Amniotic epithelial cell (primary cell): Measurements from ENCODE around the gene MFSD6.

Experiments used
- DNase-seq: peaks from one replicate; pipeline ENCODE4 v3.0.0-alpha.2; 2010; ENCODE audit warnings: low read depth

MFSD6 gene

DNA sequence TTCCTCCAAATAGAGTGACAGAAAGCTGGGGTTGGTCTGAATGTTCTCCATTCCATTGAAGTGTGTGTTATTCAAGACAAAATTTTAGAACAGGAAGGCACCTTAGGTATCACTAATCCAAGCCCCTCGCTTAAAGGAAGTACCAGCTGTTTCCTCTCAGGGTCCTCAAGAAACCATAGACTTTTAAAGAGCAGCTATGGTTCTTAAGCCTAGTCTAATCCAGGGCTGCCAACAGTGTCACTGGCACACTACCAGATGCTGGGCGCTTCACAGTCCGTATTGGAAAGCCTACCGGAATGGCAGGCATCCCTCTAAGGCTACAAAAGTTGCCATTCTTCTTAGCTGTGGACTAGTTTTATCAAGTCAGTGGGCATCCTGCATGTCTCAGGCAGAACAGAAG is 124.4 kb downstream of the MFSD6 start:
- DNase-seq = no peak

DNA sequence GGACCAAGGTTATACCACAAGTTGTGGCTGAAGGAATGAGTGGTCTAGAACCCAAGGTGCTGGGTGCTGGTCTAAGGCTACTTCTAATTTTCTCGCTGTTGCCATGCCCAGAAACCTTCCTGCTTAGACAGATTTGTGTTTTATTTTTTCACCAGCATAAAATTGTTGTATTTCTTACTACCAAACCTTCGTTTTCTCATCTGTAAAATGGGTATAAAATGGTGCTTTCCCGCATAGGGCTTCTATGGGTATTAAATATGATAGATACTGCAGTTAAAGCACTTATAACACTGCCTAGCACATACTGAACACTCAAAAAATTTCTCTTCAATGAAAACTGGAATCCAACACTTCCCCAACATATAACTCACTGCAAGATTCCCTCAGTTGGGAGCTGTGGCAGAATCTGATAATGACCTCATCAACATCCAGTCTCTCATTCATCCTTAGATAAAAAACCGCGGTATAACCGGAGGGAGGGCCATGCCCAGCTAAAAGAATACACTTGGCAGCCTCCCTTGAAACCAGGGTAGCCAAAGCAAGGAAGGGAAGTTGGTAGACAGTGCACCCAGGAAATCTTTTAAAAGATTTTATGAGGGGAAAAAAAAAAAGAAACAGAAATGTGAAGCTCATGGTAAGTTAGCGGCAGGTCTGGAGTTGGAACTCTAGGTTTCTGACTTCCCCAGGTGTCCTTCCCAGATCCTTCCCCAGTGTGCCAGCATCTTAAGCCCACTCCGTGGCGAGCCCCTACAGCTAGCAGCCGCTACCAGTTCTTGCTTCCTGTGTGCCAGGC is 125.2 kb downstream of the MFSD6 start:
- peak; percentile 57 for DNase-seq

DNA sequence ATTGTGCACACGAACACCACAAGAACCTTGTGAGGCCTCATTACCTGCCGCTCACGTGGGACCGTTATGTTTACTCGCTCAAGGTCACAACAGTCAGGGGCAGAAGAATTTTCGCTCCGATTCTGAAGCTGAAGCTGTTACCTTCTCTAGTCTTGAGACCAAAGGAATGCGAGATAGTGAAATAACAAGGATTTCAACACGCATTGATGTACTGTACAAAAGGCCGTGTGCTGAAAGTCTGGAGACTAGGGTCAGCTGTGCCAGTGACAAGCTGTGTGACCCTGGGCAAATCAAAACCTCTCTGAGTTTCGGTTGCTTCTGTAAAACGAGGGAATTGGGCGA is 125.8 kb downstream of the MFSD6 start:
- DNase-seq = peak; percentile 82

DNA sequence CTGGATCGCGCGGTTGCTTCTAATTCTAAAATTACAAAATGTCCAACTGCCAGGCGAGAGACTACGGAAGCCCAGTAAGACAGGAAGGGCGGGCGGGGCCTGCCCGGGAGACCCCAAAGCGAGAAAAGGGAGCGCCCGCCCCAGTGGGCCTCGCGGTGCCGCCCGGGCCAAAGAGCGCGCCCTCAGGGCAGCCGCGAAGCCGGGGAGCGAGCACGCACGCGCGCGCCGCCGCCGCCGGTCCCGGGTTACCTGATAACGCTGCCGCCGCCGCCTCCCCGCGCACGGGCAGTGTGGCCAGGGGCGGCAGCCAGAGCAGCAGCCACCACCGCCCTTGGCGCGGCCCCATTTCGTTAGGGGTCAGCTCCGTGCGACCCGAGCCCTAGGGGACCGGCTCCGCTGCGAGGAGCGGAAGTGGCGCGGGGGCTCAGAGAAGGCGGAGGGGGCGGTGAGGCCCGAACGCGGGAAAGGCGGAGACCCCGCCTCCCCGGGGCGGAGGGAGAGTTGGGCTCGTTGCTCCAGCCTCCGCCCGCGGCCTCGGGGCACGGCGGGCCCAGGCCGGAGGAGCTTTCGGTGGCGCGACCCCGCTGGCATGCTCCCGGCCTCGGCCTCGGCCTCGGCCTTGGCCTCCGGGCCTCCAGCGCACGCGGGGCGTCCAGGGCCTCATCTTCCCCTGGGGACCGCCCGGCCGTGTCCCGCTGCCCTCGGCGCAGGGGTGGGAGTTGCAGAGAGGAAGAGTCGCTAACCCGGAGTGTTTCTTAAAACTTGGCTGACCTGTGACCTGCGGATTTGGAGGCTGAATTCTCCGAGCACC is 126.4 kb downstream of the MFSD6 start, which contains the start of gene NEMP2:
Gene NEMP2 (minus strand): TSS at position 413 of the 811 bp plus-strand sequence. CDS start 67 bp downstream, at position 346.
- peak; percentile 36 for DNase-seq

DNA sequence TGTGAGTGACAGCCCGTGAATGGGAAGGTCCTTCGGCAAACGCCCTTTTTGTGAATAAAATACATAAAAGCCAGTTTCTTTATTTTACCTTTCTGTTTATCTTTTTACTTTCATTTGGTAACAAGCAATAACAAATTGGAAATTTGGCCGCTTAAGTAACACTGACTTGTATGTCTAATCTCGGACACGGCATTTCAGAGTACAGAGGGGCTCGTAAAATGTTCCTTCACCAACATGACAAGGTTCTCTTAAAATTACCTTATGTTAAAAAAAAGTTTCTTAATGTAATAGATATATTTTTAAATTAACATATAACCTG is 126.9 kb downstream of the MFSD6 start:
- no peak for DNase-seq

DNA sequence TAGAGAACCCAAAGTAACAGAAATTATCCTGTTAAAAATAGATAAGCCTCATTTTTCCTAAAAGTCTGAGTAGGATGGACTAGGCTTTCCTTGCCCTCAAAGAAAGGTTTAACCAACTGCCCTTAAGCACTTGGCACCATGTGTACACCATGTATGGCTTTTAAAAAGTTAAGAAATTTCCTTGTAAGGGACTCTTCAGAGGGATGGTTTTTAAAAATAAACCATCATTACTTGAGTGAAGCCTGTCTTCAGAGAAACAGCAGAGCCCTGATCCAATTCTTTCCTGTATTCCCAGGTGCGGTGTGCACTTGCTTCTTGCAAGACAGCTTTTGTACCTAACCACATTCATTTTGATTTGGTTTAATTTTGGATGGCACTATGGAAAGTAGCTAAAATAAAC is 127.4 kb downstream of the MFSD6 start:
- DNase-seq = no peak

DNA sequence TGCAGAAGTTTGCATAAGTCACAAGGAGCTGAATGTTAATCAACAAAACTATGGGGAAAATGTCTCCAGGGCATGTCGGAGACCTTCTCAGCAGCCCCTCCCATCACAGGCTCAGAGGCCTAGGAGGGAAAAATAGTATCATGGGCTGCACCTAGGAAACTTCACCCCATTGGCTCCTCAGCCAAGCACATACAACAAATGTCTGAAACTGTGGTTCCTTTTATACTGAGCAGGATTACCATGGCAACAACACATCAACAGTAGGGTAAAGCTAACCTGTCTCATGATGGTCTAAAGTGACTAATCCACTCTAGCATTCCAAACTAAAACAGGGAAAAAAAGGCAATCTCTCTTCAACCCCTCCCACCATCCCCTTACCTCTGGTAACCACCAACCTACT is 129.6 kb downstream of the MFSD6 start:
- DNase-seq = peak; percentile 37

DNA sequence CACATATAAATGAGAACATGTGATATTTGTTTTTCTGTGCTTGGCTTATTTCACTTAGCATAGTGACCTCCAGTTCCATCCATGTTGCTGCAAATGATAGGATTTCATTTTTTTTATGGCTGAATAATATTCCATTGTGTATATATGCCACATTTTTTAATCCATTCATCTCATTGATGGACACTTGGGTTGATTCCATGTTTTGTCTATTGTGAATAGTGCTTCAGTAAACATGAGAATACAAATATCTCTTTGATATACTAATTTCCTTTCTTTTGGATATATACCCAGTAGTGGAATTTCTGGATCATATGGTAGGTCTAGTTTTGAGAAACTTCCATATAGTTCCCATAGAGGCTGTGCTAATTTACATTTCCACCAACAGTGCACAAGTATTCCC is 130.0 kb downstream of the MFSD6 start:
- no peak for DNase-seq

DNA sequence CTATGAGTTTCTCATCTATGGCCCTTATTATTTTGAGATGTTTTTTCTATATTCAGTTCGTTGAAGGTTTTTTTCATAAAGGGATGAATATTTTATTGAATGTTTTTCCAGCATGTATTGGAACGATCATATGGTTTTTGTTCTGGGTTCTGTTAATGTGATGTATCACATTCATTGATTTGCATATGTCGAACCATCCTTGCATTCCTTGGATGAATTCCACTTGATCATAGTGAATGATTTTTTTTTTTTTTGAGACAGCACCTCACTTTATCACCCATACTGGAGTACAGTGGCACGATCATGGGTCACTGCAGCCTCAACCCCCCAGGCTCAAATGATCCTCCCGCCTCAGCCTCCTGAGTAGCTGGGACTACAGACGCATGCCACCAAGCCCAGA is 131.9 kb downstream of the MFSD6 start:
- DNase-seq = peak; percentile 20

DNA sequence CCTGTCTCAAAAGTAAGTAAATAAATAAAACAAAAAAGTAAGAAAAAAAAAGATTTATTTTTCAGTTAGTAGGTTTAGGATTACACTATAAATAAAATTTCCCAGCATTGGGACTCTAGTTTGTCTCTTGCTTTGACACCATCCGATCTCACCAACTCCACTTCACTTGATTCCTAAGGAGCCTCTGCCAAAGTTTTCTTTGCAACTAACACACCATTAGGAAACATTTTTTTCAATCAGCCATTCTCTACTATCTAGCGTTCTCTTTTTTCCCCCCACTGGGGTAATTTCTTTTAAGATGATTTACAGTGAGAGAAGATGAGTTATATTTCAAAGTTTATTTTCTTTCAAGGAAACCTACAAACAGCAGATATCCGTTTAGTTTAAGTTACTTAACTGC is 136.9 kb downstream of the MFSD6 start:
- DNase-seq = no peak

DNA sequence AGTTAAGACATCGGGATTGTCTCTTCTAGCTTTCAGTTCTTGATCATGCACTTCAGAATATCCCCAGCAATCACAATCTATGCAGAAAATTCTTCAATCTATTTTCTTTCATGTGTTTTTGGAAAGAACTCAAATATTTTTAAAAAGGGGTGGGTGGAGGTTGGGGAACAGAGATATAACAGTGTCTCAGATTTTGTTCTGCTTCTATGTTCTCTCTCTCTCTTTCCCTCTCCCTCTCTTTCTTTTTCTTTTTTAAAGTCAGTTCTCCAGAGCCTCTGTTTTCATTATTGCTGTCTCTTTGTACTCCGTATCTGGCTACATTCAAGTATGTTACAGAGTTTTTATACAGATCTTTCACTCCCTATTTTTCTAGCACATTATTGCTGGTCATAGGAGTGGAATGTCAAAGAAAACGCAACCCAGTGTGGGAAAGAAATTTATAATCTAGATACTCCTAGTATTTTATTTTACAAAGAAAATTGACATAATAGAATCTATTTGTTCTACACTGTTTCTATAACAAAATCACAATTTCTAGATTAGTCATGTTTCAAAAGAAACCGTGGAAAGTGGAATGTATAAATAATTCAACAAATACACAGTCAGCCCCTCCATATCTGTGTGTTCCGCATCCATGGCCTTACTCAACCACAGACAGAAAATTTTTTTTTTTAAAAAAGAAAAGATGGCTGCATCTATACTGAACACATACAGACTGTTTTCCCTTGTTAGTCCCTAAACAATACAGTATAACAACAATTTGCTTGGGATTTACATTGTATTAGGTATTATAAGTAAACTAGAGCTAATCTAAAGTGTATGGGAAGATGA is 137.6 kb downstream of the MFSD6 start:
- DNase-seq = peak; percentile 60

DNA sequence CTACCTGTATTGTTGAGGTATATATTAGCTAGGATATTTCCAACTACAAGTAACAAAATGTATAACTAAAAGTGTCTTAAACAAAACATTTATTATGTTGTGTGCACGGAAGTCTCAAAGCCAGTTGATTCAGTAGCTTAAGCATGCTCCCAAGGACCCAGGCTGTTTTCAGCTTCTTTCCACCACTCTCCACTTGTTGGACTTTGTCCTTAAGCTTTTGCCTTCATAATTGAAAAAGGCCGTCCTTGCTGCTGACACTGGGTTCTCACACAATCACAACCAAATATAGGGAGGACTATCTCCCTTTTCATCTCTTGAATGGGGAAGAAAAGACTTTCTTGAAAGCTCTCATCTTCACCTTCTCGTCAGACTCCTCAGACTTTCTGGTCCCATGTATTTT is 138.6 kb downstream of the MFSD6 start:
- no peak for DNase-seq

DNA sequence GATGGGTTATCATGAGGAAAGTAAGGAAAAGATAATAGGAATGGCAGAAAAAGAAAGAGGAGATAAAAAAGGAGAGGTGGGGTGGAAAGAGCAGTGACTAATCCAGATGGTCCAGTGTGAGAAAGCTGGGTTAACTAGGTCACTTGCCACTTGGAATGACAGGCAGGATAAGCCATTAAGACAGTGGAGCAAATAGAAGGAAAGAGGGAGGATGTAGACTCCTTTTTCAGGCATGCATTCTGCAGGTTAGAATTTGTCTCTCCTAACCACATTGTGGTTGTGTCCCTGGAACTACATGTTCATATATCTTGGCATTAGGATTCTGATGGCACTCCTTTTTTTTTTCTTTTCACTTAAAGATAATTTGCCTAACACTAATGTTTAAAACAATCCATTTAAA is 139.7 kb downstream of the MFSD6 start:
- peak; percentile 23 for DNase-seq

DNA sequence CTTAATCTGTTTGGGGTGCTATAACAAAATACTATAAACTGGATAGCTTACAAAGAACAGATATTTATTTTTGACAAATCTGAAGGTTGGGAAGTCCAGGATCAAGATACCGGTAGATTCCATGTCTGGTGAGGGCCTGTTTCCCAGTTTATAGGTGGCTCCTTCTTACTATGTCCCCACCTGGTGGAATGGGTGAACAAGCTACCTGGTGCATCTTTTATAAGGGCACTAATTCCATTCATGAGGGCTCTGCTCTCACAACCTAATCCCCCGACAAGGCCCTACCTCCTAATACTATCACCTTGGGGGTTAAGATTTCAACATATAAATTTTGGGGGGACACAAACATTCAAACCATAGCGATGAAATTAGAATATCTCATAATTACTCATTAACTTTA is 142.0 kb downstream of the MFSD6 start:
- no peak for DNase-seq
